HG02588 (cell line): ENCODE measurements around the gene MRRF.
"Not testable (repeated sequence)": the region's sequence is repeated elsewhere in the genome, so short reads cannot be mapped to it uniquely, and the experiment has no call there.

Experiments
- ATAC-seq: cut with Tn5 transposase; IDR thresholded peaks from one replicate; pipeline ENCODE4 v1.9.1; 2021; ENCODE audit warnings: mild to moderate bottlenecking, moderate library complexity; ENCODE audit not compliant: unreplicated experiment

Gene MRRF

DNA sequence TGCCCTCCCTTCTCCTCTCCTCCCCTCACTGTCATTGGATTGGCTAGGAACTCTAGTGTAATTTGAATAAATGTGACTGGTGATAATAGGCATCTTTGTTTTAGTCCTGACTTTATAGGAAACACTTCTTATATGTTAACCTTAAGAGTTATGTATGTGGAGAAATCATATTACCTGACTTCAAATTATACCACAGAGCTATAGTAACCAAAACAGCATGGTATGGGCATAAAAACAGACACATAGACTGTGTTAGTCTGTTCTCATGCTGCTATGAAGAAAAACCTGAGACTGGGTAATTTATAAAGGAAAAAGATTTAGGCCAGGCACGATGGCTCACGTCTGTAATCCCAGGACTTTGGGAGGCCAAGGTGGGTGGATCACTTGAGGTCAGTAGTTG, 9.4 kb downstream of the MRRF start:
- no peak for ATAC-seq

DNA sequence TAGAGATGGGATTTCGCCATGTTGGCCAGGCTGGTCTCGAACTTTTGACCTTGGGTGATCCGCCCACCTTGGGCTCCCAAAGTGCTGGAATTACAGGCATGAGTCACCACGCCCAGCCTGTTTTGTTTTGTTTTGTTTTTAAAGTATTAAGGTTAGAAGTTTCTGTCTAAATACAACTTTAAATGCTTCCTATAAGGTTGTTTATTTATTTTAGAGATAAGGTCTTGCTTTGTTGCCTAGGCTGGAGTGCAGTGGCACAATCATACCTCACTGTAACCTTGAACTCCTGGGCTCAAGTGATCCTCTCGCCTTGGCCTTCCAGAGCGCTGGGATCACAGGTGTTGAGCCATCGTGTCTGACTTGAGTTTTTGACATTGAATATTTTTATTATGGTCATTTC, 11.4 kb downstream of the MRRF start:
- no peak for ATAC-seq

DNA sequence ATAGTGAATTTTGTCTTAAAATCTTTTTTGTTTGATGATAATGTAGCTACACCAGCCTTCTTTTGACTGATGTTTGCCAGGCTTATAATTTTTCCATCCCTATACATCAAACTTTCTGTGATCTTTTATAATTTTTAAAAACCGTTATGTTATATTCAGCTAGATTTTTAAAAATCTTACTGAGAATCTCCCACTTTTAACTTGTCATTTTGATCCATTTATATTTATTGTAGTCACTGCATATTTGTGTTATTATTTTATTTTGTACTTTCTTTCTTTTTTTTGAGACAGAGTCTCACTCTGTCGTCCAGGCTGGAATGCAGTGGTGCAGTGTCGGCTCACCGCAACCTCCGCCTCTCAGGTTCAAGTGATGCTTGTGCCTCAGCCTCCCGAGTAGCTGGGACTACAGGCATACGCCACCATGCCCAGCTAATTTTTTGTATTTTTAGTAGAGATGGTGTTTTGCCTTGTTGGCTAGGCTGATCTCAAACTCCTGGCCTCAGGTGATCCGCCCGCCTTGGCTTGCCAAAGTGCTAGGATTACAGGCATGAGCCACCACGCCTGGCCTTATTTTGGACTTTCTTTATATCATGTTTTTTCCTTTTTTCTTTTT, 12.7 kb downstream of the MRRF start:
- no peak for ATAC-seq

DNA sequence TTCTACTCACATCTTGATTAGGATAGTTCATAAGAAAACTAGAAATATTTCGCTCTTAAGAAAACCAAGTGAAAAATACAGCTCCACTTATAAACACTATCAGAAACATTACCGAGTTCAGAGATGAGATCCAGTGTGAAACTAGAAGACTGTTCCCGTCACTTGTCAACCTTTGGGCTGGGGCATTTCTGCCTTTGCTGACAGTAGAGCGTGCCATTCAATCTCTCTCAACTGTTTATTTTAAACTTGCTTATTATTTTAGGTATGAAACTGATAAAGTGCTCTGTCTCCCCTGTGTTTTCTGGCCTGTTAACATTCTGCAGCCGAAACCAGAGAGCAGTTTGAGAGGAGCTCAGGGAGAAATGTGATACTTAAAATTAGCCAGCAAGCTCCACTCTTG, 16.7 kb downstream of the MRRF start:
- no peak for ATAC-seq

DNA sequence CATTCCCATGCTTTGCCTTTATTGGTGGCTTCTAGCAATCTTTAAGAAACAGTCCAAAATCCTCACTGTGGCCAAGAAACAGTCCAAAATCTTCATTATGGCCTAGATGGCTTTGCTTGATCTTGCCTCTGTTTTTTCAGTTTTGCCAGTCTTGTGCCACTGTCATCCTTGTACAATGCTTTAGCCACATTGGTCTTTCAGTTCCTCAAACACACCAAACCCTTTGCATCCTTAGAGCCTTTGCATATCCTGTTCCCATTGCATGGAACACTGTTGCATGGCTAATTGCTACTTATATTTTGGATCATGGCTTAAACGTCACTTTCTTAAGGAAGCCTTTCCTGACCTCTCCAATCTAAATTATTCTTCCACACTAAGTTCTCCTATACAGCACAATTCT, 22.1 kb downstream of the MRRF start:
- no peak for ATAC-seq

DNA sequence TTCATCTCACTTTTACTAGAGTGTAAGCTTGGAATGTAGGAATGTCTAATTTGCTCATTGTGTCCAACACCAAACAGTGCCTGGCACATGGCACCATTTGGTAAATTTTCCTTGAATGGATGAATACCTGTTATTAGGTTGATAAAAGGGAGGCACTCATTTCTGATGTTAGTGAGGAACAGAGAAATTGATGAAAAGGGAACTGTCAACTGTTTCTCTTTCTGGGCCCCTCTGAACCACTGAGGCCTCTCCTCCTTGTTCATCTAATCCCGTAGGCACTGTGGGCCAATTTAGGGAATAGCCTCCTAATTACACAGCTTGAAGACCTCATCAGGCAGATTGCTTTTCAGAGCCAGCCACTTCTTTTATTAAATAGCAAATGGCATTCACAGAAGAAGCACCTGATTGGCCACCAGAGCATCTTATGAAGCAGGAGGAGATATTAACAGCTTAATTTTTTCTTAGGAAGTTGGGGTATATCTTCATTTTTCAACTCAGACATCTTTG, 22.6 kb downstream of the MRRF start:
- no peak for ATAC-seq

DNA sequence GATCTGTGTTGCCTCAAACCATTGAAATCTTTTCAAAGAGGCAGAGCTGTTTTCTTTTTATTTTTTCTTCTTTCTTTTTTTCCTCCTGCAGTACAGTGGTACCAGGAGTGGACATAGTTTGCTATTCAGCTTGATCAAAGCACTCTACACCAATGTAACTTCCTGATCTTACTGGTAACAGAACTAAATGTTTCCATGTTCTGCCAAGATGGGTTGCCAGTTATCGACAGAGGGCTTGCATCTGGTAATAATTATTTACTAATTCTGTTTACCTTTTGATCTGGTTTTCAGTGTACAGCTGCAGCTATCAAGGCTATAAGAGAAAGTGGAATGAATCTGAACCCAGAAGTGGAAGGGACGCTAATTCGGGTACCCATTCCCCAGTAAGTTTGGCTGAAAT, 26.8 kb downstream of the MRRF start:
- no peak for ATAC-seq

DNA sequence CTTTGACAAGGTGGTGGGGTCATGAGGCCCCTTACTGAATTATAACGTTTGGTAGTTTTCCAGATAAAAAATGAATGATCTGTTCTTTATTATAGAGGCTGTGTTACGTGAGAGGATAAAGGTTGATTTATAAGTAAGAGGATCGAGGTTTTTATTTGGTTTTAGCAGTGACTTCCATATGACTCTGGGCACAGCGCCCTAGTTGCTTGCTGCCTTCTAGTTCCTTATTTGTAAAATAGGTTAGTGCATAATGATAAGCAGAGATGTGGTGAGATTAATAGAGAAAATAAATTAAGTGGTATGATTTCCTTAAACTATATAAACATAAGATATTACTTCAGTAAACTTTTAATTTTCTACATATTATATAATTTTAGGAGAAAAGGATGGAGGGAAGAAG, 29.8 kb downstream of the MRRF start:
- ATAC-seq = no peak

DNA sequence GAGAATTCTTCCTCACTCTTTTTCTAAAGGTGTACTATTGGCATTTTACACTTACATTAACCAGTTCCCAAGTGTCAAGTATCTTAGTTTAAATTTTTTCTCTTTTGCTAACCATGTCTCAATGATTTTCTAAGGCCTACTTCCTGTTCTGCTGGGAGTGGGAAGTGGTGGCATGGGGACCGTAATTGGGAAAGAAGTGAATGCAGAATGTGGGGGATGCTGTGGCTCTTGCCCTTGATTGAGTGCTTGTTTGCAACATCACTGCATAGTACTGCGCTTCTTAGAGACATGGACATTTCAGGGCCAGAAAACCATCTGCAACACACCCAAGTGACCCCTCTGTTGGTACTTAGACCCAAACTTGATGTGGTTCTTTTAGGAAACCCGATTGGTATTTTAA, 32.8 kb downstream of the MRRF start:
- no peak for ATAC-seq

DNA sequence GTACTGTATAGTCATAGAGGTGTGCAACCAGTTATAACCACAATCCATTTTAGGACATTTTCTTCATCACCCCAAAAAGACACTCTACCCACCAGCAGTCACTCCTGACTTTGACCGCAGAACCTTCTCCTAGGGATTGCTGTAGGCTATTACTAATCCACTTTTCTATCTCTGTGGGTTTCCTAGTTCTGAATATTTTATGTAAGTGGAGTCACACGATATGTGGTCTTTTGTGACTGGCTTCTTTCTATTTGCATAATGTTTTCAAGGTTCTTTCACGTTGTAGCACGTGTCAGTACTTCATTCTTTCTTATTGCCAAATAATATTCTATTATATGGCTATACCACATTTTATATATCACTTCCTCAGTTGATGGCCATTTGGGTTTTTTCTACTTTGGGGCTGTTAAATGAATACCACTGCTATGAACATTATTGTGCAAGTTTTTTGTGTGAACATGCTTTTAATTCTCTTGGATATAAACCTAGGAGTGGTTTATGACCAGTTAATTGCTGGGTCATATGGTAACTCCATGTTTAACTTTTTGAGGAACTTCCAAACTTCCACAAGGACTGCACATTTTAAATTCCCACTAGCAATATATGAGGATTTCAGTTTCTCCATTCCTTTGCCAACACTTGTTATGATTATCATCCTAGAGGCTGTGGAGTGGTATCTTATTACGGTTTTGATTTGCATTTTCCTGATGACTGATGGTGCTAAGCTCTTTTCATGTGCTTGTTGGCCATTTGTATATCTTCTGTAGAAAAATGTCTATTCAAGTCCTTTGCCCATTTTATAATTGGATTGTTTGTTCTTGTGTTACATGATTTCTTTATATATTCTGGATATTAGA, 37.8 kb downstream of the MRRF start:
- ATAC-seq = no peak

DNA sequence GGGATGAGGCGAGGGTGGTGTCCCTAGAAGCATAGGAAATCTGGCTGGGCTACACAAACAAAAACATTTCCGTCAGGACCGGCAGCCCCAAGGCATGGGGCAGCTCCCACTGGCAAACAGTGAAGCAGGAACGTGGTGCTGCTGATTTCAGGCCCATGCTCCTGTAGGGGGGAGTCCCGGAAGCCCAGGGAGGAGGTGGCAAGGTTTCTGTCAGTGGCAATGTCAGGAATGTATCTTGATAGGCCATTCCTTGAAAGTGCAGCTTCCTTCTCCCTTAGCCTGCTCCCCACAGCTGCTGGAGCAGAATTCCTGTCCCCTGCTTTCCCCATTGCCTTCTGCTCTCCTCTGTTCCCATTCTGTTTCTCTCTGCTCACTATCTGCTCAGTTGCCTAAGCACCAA, 42.4 kb downstream of the MRRF start:
- no peak for ATAC-seq

DNA sequence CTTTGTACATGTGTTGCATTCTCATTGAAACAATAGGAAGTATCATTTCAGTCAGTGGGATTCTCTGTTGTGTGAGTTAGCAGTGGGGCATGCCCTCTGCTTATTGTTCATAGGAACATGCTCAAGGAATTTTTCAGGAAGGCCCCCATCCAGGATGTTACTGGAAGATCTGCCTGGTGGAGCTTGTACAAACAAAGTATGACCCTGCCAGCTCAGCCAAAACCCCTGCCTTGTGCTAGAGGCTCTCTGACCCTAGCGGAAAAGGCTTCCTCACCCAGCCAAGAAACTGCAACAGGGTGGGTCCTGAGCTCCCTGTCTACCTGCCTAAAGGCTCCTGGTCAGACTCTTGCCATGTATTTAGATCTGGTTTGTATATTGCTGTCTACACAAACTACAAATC, 43.2 kb downstream of the MRRF start:
- ATAC-seq = no peak

DNA sequence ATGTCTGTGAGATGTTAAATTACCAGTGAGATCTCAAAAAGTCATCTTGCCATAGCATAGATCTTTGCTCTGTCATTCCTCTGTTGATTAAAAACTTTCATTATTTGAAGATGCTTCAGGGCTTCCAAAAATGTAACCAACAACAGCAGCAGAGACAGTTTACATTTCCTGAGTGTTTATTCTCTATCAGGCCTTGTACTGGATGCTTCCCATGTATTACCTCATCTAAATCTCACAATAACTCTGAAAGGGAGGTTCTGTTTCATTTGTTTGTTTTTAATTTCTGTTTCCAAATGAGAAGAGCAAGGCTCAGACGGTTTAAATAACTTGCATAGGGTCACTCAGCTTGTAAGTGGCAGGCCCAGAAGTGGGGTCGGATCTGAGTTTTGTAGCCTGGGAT, 45.2 kb downstream of the MRRF start:
- no peak for ATAC-seq

DNA sequence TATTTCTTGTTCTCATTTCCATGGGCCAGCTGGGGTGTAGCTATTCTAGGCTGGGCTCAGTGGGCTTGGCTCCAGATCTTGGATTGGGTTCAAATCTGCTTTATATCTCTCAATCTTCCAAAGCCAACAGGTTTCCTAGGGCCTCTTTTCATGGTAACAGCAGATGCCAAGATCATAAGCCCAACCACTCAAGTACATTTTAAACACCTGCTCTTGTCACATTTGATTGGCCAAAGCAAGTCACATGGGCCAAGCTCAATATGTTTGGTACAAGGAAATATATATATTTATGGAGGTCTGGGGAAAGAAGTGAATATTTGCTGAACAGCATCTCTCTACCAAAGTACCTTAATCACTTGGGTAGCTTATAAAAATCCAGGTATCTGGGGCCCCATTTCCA, 49.5 kb downstream of the MRRF start:
- ATAC-seq = no peak

DNA sequence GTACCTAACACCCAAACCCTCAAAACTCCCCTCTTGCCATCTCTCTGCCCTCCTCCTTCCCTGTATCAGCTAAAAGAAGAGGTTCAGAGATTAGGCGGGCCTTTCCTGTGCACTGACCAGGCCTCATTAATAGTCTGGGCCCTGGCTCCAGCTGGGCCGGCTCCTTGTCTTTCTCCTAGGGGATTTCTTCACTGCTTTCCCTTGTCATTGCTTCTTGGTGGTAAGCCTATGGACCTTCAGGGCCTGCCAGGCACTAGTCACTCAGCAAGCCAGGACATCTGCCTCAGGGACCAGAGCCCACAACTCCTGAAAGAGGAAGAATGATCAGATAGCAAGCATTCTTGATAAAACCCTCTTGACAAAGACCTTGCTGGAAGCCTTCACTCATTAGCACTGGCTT, 50.9 kb downstream of the MRRF start:
- ATAC-seq = no peak

DNA sequence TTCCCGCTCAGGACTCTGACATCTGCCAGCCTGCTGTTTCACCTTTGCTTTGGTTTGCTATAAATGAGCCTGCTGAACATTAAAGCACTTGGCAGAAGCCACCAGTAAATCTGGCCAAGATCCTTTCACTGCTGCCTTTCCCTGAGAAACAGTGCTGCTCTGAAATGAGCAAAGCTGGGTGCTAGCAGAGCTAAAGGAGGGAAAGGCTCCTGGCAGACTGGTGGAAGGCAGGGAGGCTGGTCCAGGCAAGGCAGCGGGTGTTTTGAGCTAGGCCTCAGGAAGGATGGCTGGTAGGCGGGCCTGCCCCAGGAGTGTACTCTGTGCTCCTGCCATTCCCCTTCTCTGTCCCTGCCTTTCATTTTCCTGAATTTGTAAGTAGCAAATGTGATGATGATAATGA, 53.6 kb downstream of the MRRF start:
- ATAC-seq = no peak

DNA sequence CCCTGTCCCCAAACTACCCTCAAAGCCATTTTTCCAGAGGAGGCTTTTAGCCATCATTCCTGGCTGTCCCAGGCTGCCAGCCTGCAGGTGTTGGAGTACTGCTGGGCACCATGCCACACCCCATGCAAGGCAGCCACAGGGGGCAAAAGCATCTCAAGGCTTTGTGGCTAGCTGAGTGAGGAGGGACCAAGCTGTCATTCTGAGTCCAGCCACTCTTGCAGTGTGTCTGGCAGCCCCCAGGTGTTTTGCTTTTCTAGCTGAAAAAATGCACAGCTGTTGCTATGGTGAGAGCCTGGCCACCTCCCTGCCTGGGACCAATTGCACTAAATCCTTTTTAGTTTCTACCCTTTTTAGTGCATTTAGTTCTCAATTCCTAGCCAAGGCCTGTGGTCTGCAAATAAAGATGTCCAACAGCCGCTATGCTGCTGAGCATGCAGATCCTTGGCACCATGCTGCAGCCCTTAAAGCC, 55.8 kb downstream of the MRRF start:
- no peak for ATAC-seq

DNA sequence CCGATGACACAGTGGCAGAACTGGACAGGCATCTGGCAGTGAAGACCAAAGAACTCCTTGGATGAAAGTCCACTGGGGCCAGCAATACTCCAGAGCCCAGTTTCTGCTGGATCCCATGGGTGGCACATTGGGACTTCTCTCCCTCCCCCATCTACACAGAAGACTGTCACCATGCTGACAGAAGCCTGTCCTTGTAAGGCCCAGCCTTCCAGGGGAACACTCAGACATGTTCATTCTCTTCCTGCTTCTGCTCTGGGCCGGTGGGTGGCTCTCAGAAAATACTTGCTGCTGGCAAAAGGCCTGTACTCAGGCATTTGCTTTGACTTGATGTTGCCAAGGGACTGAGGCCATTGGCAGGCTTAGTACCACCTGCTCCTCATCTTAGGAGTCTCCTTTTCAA, 57.9 kb downstream of the MRRF start:
- no peak for ATAC-seq

DNA sequence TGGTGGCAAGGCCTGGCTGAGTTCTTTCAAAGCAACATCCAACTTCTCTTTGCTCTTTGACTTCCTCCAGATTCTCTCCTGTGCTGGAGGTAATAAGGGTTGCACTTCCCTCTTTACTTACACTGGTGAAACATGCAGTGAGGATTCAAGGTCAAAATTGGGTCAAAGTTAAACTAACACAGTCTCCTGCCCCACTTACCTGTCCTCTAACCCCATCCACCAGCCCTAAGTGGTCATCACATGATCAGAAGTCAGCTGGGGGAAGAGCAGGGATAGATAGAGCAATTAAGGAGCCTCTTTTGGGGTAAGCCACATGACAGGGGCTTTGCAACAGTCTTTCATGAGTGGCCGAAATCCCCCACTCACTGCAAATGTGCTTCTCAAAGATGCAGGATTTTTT, 60.0 kb downstream of the MRRF start:
- not testable (repeated sequence) for ATAC-seq

DNA sequence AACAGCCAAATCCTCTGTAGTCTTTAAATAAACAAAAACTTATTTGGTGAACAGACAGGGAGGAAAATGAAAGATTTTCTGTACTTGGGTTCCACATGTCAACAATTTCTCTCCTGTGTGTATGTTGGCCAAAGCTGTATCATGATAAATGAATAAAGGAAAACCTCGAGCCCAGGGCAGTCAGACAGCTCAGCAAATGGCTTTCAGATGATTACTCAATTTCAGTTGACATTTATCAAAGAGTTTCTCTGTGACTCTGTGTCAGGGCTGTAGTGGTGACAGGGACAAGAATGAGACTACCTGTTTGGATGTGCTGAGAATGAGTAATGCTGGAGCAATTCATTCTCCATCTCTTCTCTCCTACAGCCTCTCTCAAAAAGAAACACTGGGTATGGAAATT, 60.4 kb downstream of the MRRF start:
- ATAC-seq = no peak

DNA sequence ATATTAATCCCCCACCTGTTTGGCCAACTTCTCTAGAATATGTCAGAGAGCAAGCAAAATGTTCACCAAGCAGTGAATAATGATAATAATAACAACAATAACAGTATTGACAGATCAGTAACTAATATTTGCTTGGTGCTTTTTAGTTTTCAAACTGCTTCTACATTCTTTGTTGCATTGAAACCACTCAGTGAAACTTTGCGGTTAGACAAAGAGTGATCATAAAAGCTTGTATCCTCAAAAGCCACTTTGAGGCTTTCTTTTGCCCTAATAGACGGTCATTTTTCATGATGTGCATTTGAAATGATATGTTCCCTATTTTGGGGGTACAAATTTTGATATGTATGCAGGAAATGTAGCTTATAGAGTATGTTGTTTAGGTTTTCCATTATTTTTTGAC, 62.5 kb downstream of the MRRF start:
- no peak for ATAC-seq

DNA sequence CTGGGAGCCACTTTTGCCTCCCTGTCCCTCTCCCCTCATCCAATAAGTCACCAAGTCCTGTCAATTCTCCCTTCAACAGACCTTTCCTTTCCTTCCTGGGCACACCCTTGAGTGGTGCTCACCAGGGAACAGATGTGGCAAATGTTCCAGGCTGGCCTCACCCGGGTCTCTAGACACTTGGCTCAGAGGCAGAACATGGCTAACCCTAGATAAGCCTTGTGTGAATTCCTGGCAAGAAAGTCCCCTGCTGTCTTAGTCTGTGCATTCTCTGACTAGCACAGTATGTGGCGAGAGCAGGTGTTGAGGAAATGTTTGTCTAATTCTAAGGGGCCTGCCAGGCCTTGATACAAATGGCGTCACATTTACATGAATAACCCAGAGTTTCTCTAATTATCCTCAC, 64.9 kb downstream of the MRRF start:
- ATAC-seq = no peak
